Colonic mucosa (tissue), 4 donors: ENCODE results near the gene PSAPL1. TPM values are rescaled to one million over a fixed set of nuclear protein-coding genes. Genes with fewer than 3 reads are reported as not detected.

Experiments used
- DNase-seq: peaks from one replicate; pipeline ENCODE4 v3.0.0-alpha.2; 2020
- H3K27ac ChIP-seq: fragments of 200-600 bp; one replicate; pipeline ENCODE4 v1.8.0; 2021
- H3K27me3 ChIP-seq: fragments of 200-600 bp; one replicate; pipeline ENCODE4 v1.8.0; 2021
- H3K36me3 ChIP-seq: fragments of 200-600 bp; one replicate; pipeline ENCODE4 v1.8.0; 2021
- H3K4me1 ChIP-seq: fragments of 200-600 bp; one replicate; pipeline ENCODE4 v1.8.0; 2021; ENCODE audit warnings: mild to moderate bottlenecking
- H3K4me3 ChIP-seq: fragments of 200-600 bp; one replicate; pipeline ENCODE4 v1.8.0; 2021
- H3K9ac ChIP-seq, 2 donors: one replicate each; pipeline ENCODE4 v1.7.0; 2013; ENCODE audit warnings: control low read depth in 2 of 2, low read depth in 2 of 2, low read length in 2 of 2
- H3K9me3 ChIP-seq: fragments of 200-600 bp; one replicate; pipeline ENCODE4 v1.8.0; 2021
- intact Hi-C: fragments of 100-400 bp; cut with DNase I; formaldehyde crosslinking; loops from one replicate; pipeline ENCODE4 v1.14.1; 2022
- total RNA-seq, 2 donors: library from RNA; stranded (reverse); fragmentation: NEBNext Ultra II Directional in 1 of 2; extraction: Animal tissue kit (Norgen Biotek cat#: 25700) in 1 of 2; gene quantifications; one replicate each; pipeline ENCODE4 v1.2.1, GENCODE V29; 2021
- TF ChIP-seq, protein P1 (sequence below): fragments of 200-600 bp; IDR thresholded peaks from one replicate; pipeline ENCODE4 v1.8.0; 2022; ENCODE audit warnings: antibody characterized with exemption, mild to moderate bottlenecking
- donor health status: healthy.
- donor health status: DM: no; HTN: no; CAD: no.
- donor health status: DM: no; HTN: no; CAD: no.

PSAPL1 gene
- total RNA-seq, 2 donors from 2014 or later, result not detected

DNA sequence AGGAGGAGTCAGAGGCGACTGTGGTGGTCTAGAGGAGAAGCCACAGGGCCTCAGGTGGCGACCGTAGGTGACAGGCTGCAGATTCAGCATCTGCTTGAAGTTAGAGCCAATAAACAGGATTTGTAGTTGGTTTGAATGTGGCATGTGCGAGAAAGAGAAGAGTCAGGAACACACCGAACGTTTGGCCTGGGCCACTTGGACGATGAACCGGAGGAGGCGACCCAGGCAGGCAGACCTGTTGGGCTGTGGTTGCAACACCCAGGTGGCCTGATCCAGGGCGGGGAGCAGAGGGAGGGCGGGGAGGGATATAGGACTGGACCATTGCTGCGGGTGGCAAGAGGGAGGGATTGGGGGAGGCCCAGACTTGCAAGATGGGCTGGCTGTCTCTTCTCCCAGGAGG is 10.0 kb upstream of the PSAPL1 start:
- no peaks in the 10 kb centered on the region for H3K36me3 ChIP-seq
- no peaks in the 10 kb centered on the region for H3K9me3 ChIP-seq
- H3K4me3 ChIP-seq, result no peak overlapping the region
- no peak for DNase-seq
- H3K27ac ChIP-seq, result no peak overlapping the region
- H3K27me3 ChIP-seq, result no peaks in the 10 kb centered on the region
- TF ChIP-seq, protein P1, sequence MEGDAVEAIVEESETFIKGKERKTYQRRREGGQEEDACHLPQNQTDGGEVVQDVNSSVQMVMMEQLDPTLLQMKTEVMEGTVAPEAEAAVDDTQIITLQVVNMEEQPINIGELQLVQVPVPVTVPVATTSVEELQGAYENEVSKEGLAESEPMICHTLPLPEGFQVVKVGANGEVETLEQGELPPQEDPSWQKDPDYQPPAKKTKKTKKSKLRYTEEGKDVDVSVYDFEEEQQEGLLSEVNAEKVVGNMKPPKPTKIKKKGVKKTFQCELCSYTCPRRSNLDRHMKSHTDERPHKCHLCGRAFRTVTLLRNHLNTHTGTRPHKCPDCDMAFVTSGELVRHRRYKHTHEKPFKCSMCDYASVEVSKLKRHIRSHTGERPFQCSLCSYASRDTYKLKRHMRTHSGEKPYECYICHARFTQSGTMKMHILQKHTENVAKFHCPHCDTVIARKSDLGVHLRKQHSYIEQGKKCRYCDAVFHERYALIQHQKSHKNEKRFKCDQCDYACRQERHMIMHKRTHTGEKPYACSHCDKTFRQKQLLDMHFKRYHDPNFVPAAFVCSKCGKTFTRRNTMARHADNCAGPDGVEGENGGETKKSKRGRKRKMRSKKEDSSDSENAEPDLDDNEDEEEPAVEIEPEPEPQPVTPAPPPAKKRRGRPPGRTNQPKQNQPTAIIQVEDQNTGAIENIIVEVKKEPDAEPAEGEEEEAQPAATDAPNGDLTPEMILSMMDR, result no peak
- H3K9ac ChIP-seq, result no peak overlapping the region
- H3K4me1 ChIP-seq, result no peaks in the 10 kb centered on the region
- intact Hi-C loops, result no loop called here

DNA sequence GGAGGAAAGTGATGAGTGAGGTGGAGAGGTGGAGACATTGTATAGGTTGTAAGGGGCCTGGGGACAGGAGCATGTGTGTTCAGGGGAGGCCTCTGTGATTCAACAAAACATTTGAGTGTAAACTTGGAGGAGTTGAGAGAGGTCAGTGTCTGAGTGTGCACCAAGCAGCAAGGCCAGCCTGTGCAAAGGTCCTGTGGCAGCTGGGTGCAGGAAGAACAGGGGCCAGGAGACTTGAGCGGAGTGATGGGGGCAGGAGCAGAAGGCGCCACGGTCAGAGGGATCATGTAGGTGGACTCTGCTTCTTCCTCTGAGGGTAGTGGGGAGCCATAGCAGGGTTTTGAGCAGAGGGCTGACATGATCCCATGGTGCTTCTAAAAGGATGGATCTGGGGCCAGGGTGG is 9.6 kb upstream of the PSAPL1 start:
- no peak overlapping the region for H3K9ac ChIP-seq
- H3K4me1 ChIP-seq, result no peaks in the 10 kb centered on the region
- H3K36me3 ChIP-seq, result no peaks in the 10 kb centered on the region
- no peak overlapping the region for H3K27ac ChIP-seq
- DNase-seq, result no peak
- H3K9me3 ChIP-seq, result no peaks in the 10 kb centered on the region
- H3K4me3 ChIP-seq, result no peak overlapping the region
- TF ChIP-seq, protein P1, result no peak
- H3K27me3 ChIP-seq, result no peaks in the 10 kb centered on the region
- intact Hi-C loops, result no loop called here

DNA sequence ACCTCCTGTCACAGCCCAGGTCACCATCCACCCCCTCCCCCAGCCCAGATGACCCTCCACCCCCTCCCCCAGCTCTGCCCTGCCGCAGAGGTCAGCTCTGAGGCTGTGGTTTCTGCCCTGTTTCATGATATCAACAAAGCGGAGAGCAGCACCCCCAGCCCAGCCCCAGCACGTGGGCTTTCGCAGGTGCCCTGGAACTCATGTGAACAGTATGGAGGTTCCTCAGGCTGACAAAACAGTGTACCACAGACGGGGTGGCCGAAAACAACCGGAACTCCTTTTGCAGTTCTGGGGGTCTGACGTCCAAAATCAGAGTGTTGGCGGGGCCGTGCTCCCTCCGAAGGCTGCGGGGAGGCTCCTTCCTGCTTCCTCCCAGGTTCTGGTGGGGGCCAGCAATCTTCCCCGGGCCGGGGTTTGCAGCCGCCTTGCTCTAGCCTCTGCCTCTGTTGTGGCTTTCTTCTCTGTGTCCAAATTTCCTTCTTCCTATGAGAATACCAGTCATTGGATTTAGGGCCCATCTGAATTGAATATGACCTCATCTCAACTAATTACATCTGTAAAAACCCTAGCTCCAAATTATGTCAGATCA is 7.9 kb upstream of the PSAPL1 start:
- intact Hi-C loops, result no loop called here
- DNase-seq, result no peak
- Histone ChIP-seq H3K4me3 (no peak overlapping the region), H3K27me3 (no peaks in the 10 kb centered on the region), H3K4me1 (no peaks in the 10 kb centered on the region), H3K36me3 (no peaks in the 10 kb centered on the region), H3K9ac (no peak overlapping the region), H3K9me3 (no peaks in the 10 kb centered on the region), H3K27ac (no peak overlapping the region)
- TF ChIP-seq, protein P1, result no peak

DNA sequence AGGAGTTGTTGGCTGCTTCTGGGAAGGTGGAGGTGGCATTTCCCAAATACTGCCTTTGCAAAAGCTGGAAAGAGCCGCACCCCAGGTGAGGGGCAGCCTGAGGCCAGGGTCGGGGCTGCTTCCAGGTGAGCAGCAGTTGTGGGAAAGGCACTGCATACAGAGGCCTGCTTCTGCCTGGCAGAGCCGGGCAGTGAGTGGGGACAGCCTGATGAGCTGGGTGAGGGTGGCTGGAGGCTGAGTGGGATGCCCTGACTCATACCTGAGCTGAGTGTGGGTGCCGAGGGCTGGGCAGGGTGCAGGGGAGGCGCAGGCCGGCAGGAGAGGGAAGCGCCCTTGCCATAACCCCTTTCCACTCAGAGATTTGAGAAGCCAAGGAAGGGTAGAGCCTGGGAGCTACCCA is 6.5 kb upstream of the PSAPL1 start:
- Histone ChIP-seq H3K4me3 (no peak overlapping the region), H3K36me3 (no peaks in the 10 kb centered on the region), H3K9me3 (no peaks in the 10 kb centered on the region), H3K4me1 (no peaks in the 10 kb centered on the region), H3K9ac (no peak overlapping the region), H3K27me3 (no peaks in the 10 kb centered on the region), H3K27ac (no peak overlapping the region)
- DNase-seq, result no peak
- TF ChIP-seq, protein P1, result no peak
- intact Hi-C loops, result no loop called here

DNA sequence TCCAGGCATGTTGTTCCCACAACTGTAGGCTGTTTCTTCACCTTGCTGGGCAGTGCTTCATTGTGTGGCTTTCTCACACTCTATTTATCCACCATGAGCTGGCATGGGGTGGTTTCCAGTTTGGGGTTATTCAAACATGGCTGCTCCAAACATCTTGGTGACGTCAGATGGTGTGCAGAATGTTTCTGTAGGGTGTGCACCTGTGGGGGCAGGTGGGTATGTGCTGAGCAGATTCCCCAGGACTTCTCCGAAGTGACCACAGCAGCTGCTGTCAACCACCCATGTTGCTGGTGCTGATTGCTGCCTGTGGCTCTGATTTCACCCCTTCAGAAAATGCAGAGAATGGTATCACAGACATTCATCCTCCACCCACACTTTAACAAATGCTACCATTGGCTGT is 5.0 kb upstream of the PSAPL1 start:
- no peak overlapping the region for H3K9ac ChIP-seq
- no peak overlapping the region for H3K4me3 ChIP-seq
- no peaks in the 10 kb centered on the region for H3K4me1 ChIP-seq
- H3K36me3 ChIP-seq, result no peaks in the 10 kb centered on the region
- TF ChIP-seq, protein P1, result no peak
- H3K9me3 ChIP-seq, result no peaks in the 10 kb centered on the region
- no peak for DNase-seq
- no peak overlapping the region for H3K27ac ChIP-seq
- no peaks in the 10 kb centered on the region for H3K27me3 ChIP-seq
- intact Hi-C loops, result no loop called here

DNA sequence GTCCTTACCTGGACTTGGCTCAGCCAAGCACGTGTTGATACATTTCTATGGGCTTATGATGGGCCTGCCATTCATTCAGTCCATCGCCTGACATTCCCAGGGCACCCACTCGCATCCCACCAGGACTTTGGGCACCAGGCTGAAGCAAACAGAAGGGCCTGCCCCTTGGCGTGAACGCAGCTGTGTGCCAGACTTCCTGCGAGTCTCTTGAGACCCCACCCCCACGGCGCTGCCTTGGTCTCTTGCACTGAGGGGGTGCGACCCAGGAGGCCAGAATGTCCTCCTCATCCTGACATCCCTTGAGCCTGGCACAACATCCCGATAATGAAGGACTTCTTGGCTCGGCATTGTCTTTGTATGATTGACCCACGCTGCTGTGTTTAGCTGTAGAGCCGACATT is 1.5 kb upstream of the PSAPL1 start:
- H3K27ac ChIP-seq, result no peak overlapping the region
- DNase-seq, result no peak

More for the DNA sequence above, 1.5 kb upstream of the PSAPL1 start:
- Histone ChIP-seq H3K9ac (no peak overlapping the region), H3K4me1 (no peaks in the 10 kb centered on the region), H3K4me3 (no peak overlapping the region), H3K27me3 (no peaks in the 10 kb centered on the region), H3K36me3 (no peaks in the 10 kb centered on the region), H3K9me3 (no peaks in the 10 kb centered on the region)
- intact Hi-C loops, result no loop called here
- TF ChIP-seq, protein P1, result no peak
